ENCODE data around the gene VWA7. TPM values are rescaled to one million over a fixed set of nuclear protein-coding genes. Genes with fewer than 3 reads are reported as not detected.

The VWA7 gene
- total and polyA plus RNA-seq, 10 donors, result 0.09 to 2.6 (median 1.1) TPM; not detected in 1

GRCh38 chr6:31744422-31744821, 32.7 kb downstream of the VWA7 start:
- intact Hi-C loops (cut with DNase I; ENCODE audit: low total_unique reads), result no loop called here

GRCh38 chr6:31742894-31743293, 34.2 kb downstream of the VWA7 start:
- H3K4me3 ChIP-seq, result no peak overlapping the region
- peaks cover 12 to 34% (median 28%) of the 10 kb centered on the region in 6 donors for H3K4me1 ChIP-seq
- no peak for DNase-seq
- 93 to 97% (median 96%) methylated on average over 3 of the region's 3 CpGs for WGBS, 5 donors
- intact Hi-C loops (cut with DNase I; ENCODE audit: low total_unique reads), result no loop called here
- H3K27ac ChIP-seq, result no peak overlapping the region
- TF ChIP-seq POLR2A (IDR thresholded peaks at IDR 0.05) (no peak), CTCF (IDR thresholded peaks at IDR 0.05 in 8 of 11, conservative IDR thresholded peaks at IDR 0.05 in 3 of 11) (no peak), POLR2AphosphoS5 (IDR thresholded peaks at IDR 0.05) (no peak)
- H3K36me3 ChIP-seq, result peaks cover 0 to 15% (median 0%) of the 10 kb centered on the region in 6 donors
- H3K9me3 ChIP-seq, result no peaks in the 10 kb centered on the region
- no peaks in the 10 kb centered on the region for H3K27me3 ChIP-seq (replicated peaks in 1 of 7)

More at GRCh38 chr6:31744422-31744821, 32.7 kb downstream of the VWA7 start:
- Histone ChIP-seq H3K27me3 (replicated peaks in 1 of 7) (no peaks in the 10 kb centered on the region), H3K9me3 (no peaks in the 10 kb centered on the region), H3K4me1 (peaks cover 1 to 18% (median 13%) of the 10 kb centered on the region in 6 donors), H3K36me3 (peaks cover 0 to 15% (median 0%) of the 10 kb centered on the region in 6 donors), H3K4me3 (no peak overlapping the region), H3K27ac (no peak overlapping the region)
- no peak for DNase-seq
- WGBS, 5 donors, result 30 to 64% (median 53%) methylated on average over 1 of the region's 1 CpG
- TF ChIP-seq POLR2AphosphoS5 (IDR thresholded peaks at IDR 0.05) (no peak), POLR2A (IDR thresholded peaks at IDR 0.05) (no peak), CTCF (IDR thresholded peaks at IDR 0.05 in 8 of 11, conservative IDR thresholded peaks at IDR 0.05 in 3 of 11) (no peak)

- Histone ChIP-seq H3K9me3 (no peaks in the 10 kb centered on the region), H3K4me1 (peaks cover 23 to 45% (median 39%) of the 10 kb centered on the region in 6 donors), H3K36me3 (peaks cover 0 to 15% (median 0%) of the 10 kb centered on the region in 6 donors), H3K27ac (no peak overlapping the region), H3K4me3 (no peak overlapping the region), H3K27me3 (replicated peaks in 1 of 7) (no peaks in the 10 kb centered on the region)
- TF ChIP-seq POLR2A (IDR thresholded peaks at IDR 0.05), result no peak
- no peak for TF ChIP-seq CTCF (IDR thresholded peaks at IDR 0.05 in 8 of 11, conservative IDR thresholded peaks at IDR 0.05 in 3 of 11)
- TF ChIP-seq POLR2AphosphoS5 (IDR thresholded peaks at IDR 0.05), result no peak
- intact Hi-C loops (cut with DNase I; ENCODE audit: low total_unique reads), result no loop called here
- WGBS, 5 donors, result 91 to 96% (median 95%) methylated on average over 2 of the region's 2 CpGs
- no peak for DNase-seq
Measured at GRCh38 chr6:31741815-31742214, 35.3 kb downstream of the VWA7 start.

DNA sequence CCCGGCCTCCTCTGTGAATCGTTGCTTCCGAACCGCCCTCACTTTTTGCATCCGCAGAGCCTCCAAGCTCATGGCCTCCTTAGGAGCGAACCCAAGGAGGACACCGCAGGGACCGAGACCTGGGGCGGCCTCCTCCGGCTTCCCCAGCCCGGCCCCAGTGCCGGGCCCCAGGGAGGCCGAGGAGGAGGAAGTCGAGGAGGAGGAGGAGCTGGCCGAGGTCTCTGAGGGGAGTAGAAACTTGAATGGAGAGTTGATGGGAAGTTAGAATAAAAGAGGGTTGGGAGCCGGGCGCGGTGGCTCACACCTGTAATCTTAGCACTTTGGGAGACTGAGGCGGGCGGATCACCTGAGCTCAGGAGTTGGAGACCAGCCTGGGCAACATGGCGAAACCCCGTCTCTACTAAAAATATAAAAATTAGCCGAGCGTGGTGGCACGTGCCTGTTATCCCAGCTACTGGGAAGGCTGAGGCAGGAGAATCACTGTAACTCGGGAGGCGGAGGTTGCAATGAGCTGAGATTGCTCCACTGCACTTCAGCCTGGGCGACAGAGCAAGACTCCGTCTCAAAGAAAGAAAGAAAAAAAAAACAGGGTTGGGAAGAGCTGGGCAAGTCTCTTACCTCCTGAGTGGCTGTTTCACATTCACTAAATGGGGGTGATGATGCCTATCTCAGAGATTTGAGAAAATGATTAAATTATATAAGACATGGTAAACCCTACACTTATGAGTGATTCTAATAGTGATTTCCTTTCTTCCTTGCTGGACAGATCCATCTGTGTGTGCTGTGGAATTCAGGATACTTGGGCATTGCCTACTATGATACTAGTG, 36.5 kb downstream of the VWA7 start:
- no peak for TF ChIP-seq POLR2AphosphoS5 (IDR thresholded peaks at IDR 0.05)
- peak in 1 of 3 donors; percentile 28 for TF ChIP-seq POLR2A (IDR thresholded peaks at IDR 0.05)
- TF ChIP-seq CTCF (IDR thresholded peaks at IDR 0.05 in 8 of 11, conservative IDR thresholded peaks at IDR 0.05 in 3 of 11), result no peak
- Histone ChIP-seq H3K27me3 (replicated peaks in 1 of 7) (no peaks in the 10 kb centered on the region), H3K36me3 (peaks cover 0 to 15% (median 0%) of the 10 kb centered on the region in 6 donors), H3K4me1 (peaks cover 26 to 50% (median 45%) of the 10 kb centered on the region in 6 donors), H3K4me3 (peak overlapping the region; percentile 74 to 93 (median 86)), H3K9me3 (no peaks in the 10 kb centered on the region), H3K27ac (peak overlapping the region; percentile 70 to 99 (median 90))
- intact Hi-C loops (cut with DNase I; ENCODE audit: low total_unique reads), result no loop called here
- WGBS, 5 donors, result 5 to 9% (median 8%) methylated on average over 24 to 29 of the region's 29 CpGs
- DNase-seq, result peak; percentile 92

All from spleen (tissue), 11 donors.